C4-2B (cell line): ENCODE measurements around the gene LTBP2.

ENCODE experiments used
- H3K27ac ChIP-seq: fragments of 450-650 bp; 2 replicates; pipeline ENCODE4 v1.5.1; 2017
- ZFX ChIP-seq: fragments of 450-650 bp; IDR thresholded peaks from 2 replicates; pipeline ENCODE4 v1.6.1; 2017
- TF ChIP-seq, protein P1 (sequence below): fragments of 450-650 bp; conservative IDR thresholded peaks from 2 replicates; pipeline ENCODE4 v1.5.1; 2017; ENCODE audit warnings: mild to moderate bottlenecking

LTBP2 gene

DNA sequence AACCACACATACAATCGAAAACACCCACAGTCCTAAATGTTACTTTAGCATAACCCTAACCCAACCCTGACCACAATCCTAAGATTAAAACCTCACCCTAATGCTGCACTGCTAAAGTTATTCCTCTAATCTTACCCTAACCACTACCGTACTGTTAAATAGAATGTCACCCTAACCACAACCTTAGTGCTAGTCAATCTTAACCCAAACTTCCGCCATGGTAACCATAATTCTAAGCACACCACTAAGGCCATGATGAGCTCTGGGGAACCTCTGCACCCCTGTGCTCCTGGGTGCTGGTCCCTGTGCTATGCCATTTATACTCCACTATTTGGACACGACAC, 38.0 kb downstream of the LTBP2 start:
- H3K27ac ChIP-seq, result no peak overlapping the region
- TF ChIP-seq ZFX, result no peak
- TF ChIP-seq, protein P1, sequence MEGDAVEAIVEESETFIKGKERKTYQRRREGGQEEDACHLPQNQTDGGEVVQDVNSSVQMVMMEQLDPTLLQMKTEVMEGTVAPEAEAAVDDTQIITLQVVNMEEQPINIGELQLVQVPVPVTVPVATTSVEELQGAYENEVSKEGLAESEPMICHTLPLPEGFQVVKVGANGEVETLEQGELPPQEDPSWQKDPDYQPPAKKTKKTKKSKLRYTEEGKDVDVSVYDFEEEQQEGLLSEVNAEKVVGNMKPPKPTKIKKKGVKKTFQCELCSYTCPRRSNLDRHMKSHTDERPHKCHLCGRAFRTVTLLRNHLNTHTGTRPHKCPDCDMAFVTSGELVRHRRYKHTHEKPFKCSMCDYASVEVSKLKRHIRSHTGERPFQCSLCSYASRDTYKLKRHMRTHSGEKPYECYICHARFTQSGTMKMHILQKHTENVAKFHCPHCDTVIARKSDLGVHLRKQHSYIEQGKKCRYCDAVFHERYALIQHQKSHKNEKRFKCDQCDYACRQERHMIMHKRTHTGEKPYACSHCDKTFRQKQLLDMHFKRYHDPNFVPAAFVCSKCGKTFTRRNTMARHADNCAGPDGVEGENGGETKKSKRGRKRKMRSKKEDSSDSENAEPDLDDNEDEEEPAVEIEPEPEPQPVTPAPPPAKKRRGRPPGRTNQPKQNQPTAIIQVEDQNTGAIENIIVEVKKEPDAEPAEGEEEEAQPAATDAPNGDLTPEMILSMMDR, result no peak

- TF ChIP-seq ZFX, result no peak
- TF ChIP-seq, protein P1, result no peak; the same call in 1 of the 2 replicates
- no peak overlapping the region for H3K27ac ChIP-seq
Measured at GRCh38 chr14:74573421-74574089, 38.5 kb downstream of the LTBP2 start.

DNA sequence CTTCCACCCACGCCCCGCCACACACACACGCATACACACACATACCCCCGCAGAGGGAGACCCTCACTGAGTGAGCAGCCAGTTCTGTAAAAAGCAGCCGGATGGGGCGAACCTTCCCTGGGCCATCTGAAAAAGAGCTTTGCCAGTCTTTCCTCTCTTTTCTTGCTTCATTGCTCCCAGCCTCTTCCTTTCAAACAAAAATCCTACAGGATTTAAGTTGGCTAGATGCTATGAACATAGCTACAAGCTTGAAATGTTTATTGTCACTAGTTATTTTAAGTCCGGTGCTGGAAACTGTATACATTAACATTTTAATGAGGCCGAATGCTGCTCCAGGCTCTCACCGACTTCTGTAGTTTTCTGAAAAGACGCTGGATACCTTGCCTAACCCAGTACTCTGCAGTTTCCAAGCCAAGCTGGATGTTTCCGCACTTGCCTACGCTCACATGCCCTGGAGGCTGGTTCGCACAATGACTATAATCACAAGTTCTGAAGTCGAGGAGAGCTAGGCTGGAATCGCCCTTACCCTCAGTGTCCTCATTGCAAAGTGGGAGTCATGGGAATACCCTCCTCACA, 39.2 kb downstream of the LTBP2 start:
- no peak for TF ChIP-seq ZFX
- TF ChIP-seq, protein P1, result no peak
- H3K27ac ChIP-seq, result no peak overlapping the region

DNA sequence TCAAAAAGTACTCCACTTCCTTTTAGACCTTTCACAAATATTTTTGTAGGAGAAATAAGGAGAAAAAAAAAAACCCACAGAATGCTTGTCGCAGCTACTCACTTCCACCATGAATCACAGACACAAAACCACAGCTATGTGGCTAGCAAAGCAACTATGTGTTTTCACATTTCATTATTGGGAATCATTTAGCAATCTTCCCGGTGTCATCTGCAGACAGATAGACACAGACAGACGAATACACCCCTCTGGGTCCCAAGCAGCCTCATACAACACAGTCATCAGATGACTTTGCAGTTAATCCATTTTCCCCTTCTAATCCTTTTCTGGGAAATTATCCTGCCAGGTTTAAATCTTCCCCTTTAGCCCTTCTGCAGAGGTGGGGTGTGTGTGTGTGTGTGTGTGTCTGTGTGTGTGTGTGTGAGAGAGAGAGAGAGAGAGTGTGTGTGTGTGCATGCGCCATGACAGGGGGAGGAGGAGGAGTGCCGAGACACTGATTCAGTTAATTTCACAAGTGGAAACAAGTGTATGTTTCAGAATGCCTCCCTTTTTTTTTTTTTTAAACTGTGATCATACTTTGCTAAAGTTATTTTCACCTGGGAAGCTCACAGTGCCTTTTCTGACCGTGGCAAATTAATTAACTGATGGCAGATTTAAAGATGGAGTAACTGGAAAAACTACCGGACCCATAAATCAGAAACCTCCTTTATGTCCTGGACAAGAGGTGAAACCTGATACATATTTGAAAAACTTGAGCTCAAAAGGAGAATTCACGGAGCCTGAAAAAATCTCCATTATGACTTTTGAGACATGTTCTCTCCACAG, 39.9 kb downstream of the LTBP2 start:
- TF ChIP-seq, protein P1, result no peak
- no peak for TF ChIP-seq ZFX
- no peak overlapping the region for H3K27ac ChIP-seq

GRCh38 chr14:74571441-74571841, 40.6 kb downstream of the LTBP2 start:
- H3K27ac ChIP-seq, result no peak overlapping the region
- no peak for TF ChIP-seq ZFX
- TF ChIP-seq, protein P1, result no peak

- no peak overlapping the region for H3K27ac ChIP-seq
- no peak for TF ChIP-seq ZFX
- TF ChIP-seq, protein P1, result no peak
Measured at GRCh38 chr14:74570696-74571095, 41.3 kb downstream of the LTBP2 start.
